HG03520 (cell line): Measurements from ENCODE around the gene AUTS2.

ENCODE experiments used
- ATAC-seq: cut with Tn5 transposase; IDR thresholded peaks from one replicate; pipeline ENCODE4 v1.9.1; 2021; ENCODE audit warnings: mild to moderate bottlenecking, moderate library complexity; ENCODE audit not compliant: unreplicated experiment

Gene AUTS2

GRCh38 chr7:69622960-69623359, 24.7 kb downstream of the AUTS2 start:
- ATAC-seq = peak; percentile 77

- no peak for ATAC-seq
These were observed 26.4 kb downstream of the AUTS2 start for GRCh38 chr7:69624435-69625230.

- no peak for ATAC-seq
These were observed 27.0 kb downstream of the AUTS2 start for GRCh38 chr7:69625238-69625637.

- ATAC-seq = no peak
These were observed 27.5 kb downstream of the AUTS2 start for GRCh38 chr7:69625798-69626197.

GRCh38 chr7:69630292-69630691, 32.0 kb downstream of the AUTS2 start:
- ATAC-seq = no peak

- no peak for ATAC-seq
These were observed 32.9 kb downstream of the AUTS2 start for GRCh38 chr7:69631131-69631530.

GRCh38 chr7:69632280-69632679, 34.0 kb downstream of the AUTS2 start:
- no peak for ATAC-seq

GRCh38 chr7:69633122-69633831, 35.0 kb downstream of the AUTS2 start:
- ATAC-seq = no peak

- no peak for ATAC-seq
These were observed 37.4 kb downstream of the AUTS2 start for GRCh38 chr7:69635555-69636185.

- no peak for ATAC-seq
These were observed 40.4 kb downstream of the AUTS2 start for GRCh38 chr7:69638674-69639073.

GRCh38 chr7:69640216-69640615, 41.9 kb downstream of the AUTS2 start:
- no peak for ATAC-seq

GRCh38 chr7:69640925-69641594, 42.8 kb downstream of the AUTS2 start:
- no peak for ATAC-seq

GRCh38 chr7:69643265-69643664, 45.0 kb downstream of the AUTS2 start:
- ATAC-seq = no peak

GRCh38 chr7:69643708-69644445, 45.6 kb downstream of the AUTS2 start:
- no peak for ATAC-seq

- no peak for ATAC-seq
These were observed 47.4 kb downstream of the AUTS2 start for GRCh38 chr7:69645683-69646082.

- peak; percentile 72 for ATAC-seq
These were observed 52.9 kb downstream of the AUTS2 start for GRCh38 chr7:69651101-69651590.

- ATAC-seq = no peak
These were observed 54.8 kb downstream of the AUTS2 start for GRCh38 chr7:69652947-69653701.

- no peak for ATAC-seq
These were observed 55.5 kb downstream of the AUTS2 start for GRCh38 chr7:69653806-69654205.

GRCh38 chr7:69654381-69654780, 56.1 kb downstream of the AUTS2 start:
- no peak for ATAC-seq
